Measurements from ENCODE around the gene HADH. TPM values are rescaled to one million over a fixed set of nuclear protein-coding genes. Genes with fewer than 3 reads are reported as not detected.

Gene HADH
- total and polyA plus RNA-seq, 3 donors from 2014 or later, result 65.6 to 73.8 (median 71.2) TPM

- H3K36me3 ChIP-seq (ENCODE audit: low read depth, missing control alignments), result no peaks in the 10 kb centered on the region
- H3K9me3 ChIP-seq, result no peaks in the 10 kb centered on the region
- H3K27me3 ChIP-seq, result no peaks in the 10 kb centered on the region
- intact Hi-C loops (cut with DNase I; ENCODE audit: low total_unique reads), result no loop called here
- no peak for TF ChIP-seq CTCF (IDR thresholded peaks at IDR 0.05)
- no peak overlapping the region for H3K4me3 ChIP-seq
- no peaks in the 10 kb centered on the region for H3K4me1 ChIP-seq
- WGBS, 2 donors, result 71 to 100% methylated on average over 1 of the region's 1 CpG
- H3K27ac ChIP-seq, result no peak overlapping the region
- DNase-seq, result no peak
These were observed 63.6 kb downstream of the HADH start for GRCh38 chr4:108053251-108053711.

GRCh38 chr4:108054025-108054638 lies 64.4 kb downstream of the HADH start:
- Histone ChIP-seq H3K4me3 (no peak overlapping the region), H3K9me3 (no peaks in the 10 kb centered on the region), H3K27me3 (no peaks in the 10 kb centered on the region), H3K36me3 (ENCODE audit: low read depth, missing control alignments) (no peaks in the 10 kb centered on the region), H3K27ac (no peak overlapping the region), H3K4me1 (no peaks in the 10 kb centered on the region)
- intact Hi-C loops (cut with DNase I; ENCODE audit: low total_unique reads), result no loop called here
- no peak for TF ChIP-seq CTCF (IDR thresholded peaks at IDR 0.05)
- no peak for TF ChIP-seq POLR2A (IDR thresholded peaks at IDR 0.05)
- DNase-seq, result no peak
- WGBS, 2 donors, result 91 to 95% methylated on average over 16 of the region's 16 CpGs

GRCh38 chr4:108055787-108056186 lies 66.1 kb downstream of the HADH start:
- intact Hi-C loops (cut with DNase I; ENCODE audit: low total_unique reads), result no loop called here
- TF ChIP-seq CTCF (IDR thresholded peaks at IDR 0.05) (no peak), POLR2A (IDR thresholded peaks at IDR 0.05) (no peak)

GRCh38 chr4:108056418-108056817 lies 66.7 kb downstream of the HADH start:
- TF ChIP-seq CTCF (IDR thresholded peaks at IDR 0.05), result no peak
- no peak for TF ChIP-seq POLR2A (IDR thresholded peaks at IDR 0.05)
- H3K27me3 ChIP-seq, result no peaks in the 10 kb centered on the region
- WGBS, 2 donors, result 76 to 89% methylated on average over 6 of the region's 6 CpGs
- H3K9me3 ChIP-seq, result no peaks in the 10 kb centered on the region
- intact Hi-C loops (cut with DNase I; ENCODE audit: low total_unique reads), result no loop called here
- no peak for DNase-seq
- H3K36me3 ChIP-seq (ENCODE audit: low read depth, missing control alignments), result no peaks in the 10 kb centered on the region
- H3K27ac ChIP-seq, result no peak overlapping the region
- no peak overlapping the region for H3K4me3 ChIP-seq
- H3K4me1 ChIP-seq, result no peaks in the 10 kb centered on the region

More at GRCh38 chr4:108055787-108056186, 66.1 kb downstream of the HADH start:
- Histone ChIP-seq H3K27ac (no peak overlapping the region), H3K36me3 (ENCODE audit: low read depth, missing control alignments) (no peaks in the 10 kb centered on the region), H3K4me3 (no peak overlapping the region), H3K9me3 (no peaks in the 10 kb centered on the region), H3K4me1 (no peaks in the 10 kb centered on the region), H3K27me3 (no peaks in the 10 kb centered on the region)
- WGBS, 2 donors, result 88 to 94% methylated on average over 3 of the region's 3 CpGs
- no peak for DNase-seq

All from testis (tissue), 3 donors.